ENCODE measurements around the gene TESMIN. TPM values are rescaled to one million over a fixed set of nuclear protein-coding genes. Genes with fewer than 3 reads are reported as not detected.

The TESMIN gene
- total RNA-seq, 1 donor from 2014 or later: 8.1 TPM

GRCh38 chr11:68693484-68693882, 57.8 kb downstream of the TESMIN start:
- Mint-ChIP-seq H3K27ac (no peak overlapping the region), H3K4me3 (no peak overlapping the region), H3K36me3 (no peaks in the 10 kb centered on the region), H3K9me3 (peaks cover 13% of the 10 kb centered on the region), H3K4me1 (no peaks in the 10 kb centered on the region), H3K27me3 (ENCODE audit: insufficient read depth, low read depth) (peaks cover 19% of the 10 kb centered on the region)
- Histone ChIP-seq H3K4me3 (no peak overlapping the region), H2AFZ (replicated peaks) (no peak overlapping the region), H3K27ac (no peak overlapping the region), H4K20me1 (ENCODE audit: low read depth) (no peaks in the 10 kb centered on the region), H3K4me1 (peaks cover 6% of the 10 kb centered on the region), H3K27me3 (peaks cover 15% of the 10 kb centered on the region), H3F3A (ENCODE audit: low read depth) (no peaks in the 10 kb centered on the region), H3K4me2 (no peak overlapping the region), H3K9me3 (ENCODE audit: low read depth) (no peaks in the 10 kb centered on the region), H3K9ac (no peak overlapping the region), H3K79me2 (ENCODE audit: low read depth) (no peaks in the 10 kb centered on the region), H3K36me3 (no peaks in the 10 kb centered on the region)
- no peak for DNase-seq (ENCODE audit: low spot score)
- TF ChIP-seq EZH2phosphoT487 (IDR thresholded peaks at IDR 0.05) (no peak), EZH2 (IDR thresholded peaks at IDR 0.05) (no peak)
- TF ChIP-seq, protein P1, sequence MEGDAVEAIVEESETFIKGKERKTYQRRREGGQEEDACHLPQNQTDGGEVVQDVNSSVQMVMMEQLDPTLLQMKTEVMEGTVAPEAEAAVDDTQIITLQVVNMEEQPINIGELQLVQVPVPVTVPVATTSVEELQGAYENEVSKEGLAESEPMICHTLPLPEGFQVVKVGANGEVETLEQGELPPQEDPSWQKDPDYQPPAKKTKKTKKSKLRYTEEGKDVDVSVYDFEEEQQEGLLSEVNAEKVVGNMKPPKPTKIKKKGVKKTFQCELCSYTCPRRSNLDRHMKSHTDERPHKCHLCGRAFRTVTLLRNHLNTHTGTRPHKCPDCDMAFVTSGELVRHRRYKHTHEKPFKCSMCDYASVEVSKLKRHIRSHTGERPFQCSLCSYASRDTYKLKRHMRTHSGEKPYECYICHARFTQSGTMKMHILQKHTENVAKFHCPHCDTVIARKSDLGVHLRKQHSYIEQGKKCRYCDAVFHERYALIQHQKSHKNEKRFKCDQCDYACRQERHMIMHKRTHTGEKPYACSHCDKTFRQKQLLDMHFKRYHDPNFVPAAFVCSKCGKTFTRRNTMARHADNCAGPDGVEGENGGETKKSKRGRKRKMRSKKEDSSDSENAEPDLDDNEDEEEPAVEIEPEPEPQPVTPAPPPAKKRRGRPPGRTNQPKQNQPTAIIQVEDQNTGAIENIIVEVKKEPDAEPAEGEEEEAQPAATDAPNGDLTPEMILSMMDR (IDR thresholded peaks at IDR 0.05): no peak

DNA sequence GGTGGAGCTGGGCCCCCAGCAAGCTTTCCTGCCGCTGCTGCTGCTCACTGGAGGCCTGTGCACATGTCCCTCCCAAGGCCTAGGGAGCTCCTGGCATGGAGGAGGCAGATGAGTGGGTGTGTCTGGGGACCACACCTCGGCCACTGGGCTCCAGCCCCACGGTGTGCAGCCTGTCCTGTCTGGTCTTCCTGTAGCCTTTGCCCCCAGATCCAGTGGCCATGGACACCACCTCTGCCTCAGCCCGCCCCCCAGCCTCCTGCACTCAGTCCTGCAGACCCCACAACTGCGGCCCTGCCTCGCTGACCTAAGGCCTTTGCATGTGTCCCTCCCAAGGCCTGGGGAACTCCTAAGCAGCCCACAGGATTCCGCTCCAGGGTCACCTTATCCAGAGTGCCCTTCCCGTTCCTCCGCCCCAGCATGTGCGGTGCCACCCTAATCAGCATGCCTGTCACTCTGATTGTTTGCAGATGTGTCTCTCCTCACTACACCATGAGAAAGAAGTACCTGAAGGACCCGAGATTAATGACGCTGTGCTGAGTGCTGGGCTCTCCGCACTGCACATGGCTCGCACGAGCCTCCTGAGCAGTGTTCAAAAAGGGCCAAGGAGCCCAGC, 58.3 kb downstream of the TESMIN start:
- Histone ChIP-seq H3K4me3 (no peak overlapping the region), H3K9ac (no peak overlapping the region), H3K4me2 (no peak overlapping the region), H3K27ac (no peak overlapping the region), H3K9me3 (ENCODE audit: low read depth) (no peaks in the 10 kb centered on the region), H2AFZ (replicated peaks) (no peak overlapping the region), H3K27me3 (peaks cover 20% of the 10 kb centered on the region), H3F3A (ENCODE audit: low read depth) (no peaks in the 10 kb centered on the region), H3K4me1 (peaks cover 6% of the 10 kb centered on the region), H3K79me2 (ENCODE audit: low read depth) (no peaks in the 10 kb centered on the region), H3K36me3 (no peaks in the 10 kb centered on the region), H4K20me1 (ENCODE audit: low read depth) (no peaks in the 10 kb centered on the region)
- no peak overlapping the region for H3K4me3 Mint-ChIP-seq
- peaks cover 10% of the 10 kb centered on the region for H3K9me3 Mint-ChIP-seq
- H3K36me3 Mint-ChIP-seq: no peaks in the 10 kb centered on the region
- TF ChIP-seq EZH2 (IDR thresholded peaks at IDR 0.05) (no peak), EZH2phosphoT487 (IDR thresholded peaks at IDR 0.05) (no peak)
- TF ChIP-seq, protein P1 (IDR thresholded peaks at IDR 0.05): no peak
- H3K27me3 Mint-ChIP-seq (ENCODE audit: insufficient read depth, low read depth): peaks cover 22% of the 10 kb centered on the region
- no peak for DNase-seq (ENCODE audit: low spot score)
- no peaks in the 10 kb centered on the region for H3K4me1 Mint-ChIP-seq
- no peak overlapping the region for H3K27ac Mint-ChIP-seq

DNA sequence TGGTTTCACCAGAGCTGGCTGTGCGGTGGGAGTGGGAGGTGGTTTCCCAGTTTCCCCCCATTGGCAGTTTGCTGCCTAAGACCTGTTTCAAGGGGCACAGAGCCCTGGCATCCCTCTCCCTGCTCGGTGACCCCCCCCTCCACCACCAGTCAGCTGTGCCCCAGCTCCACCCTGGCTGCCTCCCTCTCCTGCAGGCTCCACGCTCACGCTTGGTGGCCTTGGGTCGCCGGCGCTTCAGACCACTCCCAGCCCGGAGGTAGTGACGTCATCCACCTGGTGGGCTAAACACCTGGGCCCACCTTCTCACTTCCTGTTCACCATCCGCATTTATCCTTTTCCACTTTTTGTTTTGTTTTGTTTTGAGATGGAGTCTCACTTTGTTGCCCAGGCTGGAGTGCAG, 59.2 kb downstream of the TESMIN start:
- H3K79me2 ChIP-seq (ENCODE audit: low read depth): no peaks in the 10 kb centered on the region
- no peak overlapping the region for H3K4me3 ChIP-seq
- no peak overlapping the region for H3K9ac ChIP-seq
- H3K4me1 ChIP-seq: peaks cover 6% of the 10 kb centered on the region
- peaks cover 28% of the 10 kb centered on the region for H3K27me3 ChIP-seq
- Mint-ChIP-seq H3K36me3 (no peaks in the 10 kb centered on the region), H3K27ac (no peak overlapping the region), H3K4me3 (no peak overlapping the region), H3K4me1 (no peaks in the 10 kb centered on the region), H3K27me3 (ENCODE audit: insufficient read depth, low read depth) (peaks cover 26% of the 10 kb centered on the region), H3K9me3 (peaks cover 7% of the 10 kb centered on the region)
- no peaks in the 10 kb centered on the region for H3F3A ChIP-seq (ENCODE audit: low read depth)
- DNase-seq (ENCODE audit: low spot score): no peak
- H3K36me3 ChIP-seq: no peaks in the 10 kb centered on the region
- no peaks in the 10 kb centered on the region for H3K9me3 ChIP-seq (ENCODE audit: low read depth)
- no peak for TF ChIP-seq EZH2 (IDR thresholded peaks at IDR 0.05)
- no peak for TF ChIP-seq EZH2phosphoT487 (IDR thresholded peaks at IDR 0.05)
- TF ChIP-seq, protein P1 (IDR thresholded peaks at IDR 0.05): no peak
- H2AFZ ChIP-seq (replicated peaks): no peak overlapping the region
- H4K20me1 ChIP-seq (ENCODE audit: low read depth): no peaks in the 10 kb centered on the region
- H3K27ac ChIP-seq: no peak overlapping the region
- no peak overlapping the region for H3K4me2 ChIP-seq
